ENCODE data around the gene TTC34.

The TTC34 gene

GRCh38 chr1:2833454-2834145 lies 32.1 kb upstream of the TTC34 start:
- H3K4me3 Mint-ChIP-seq: no peak overlapping the region
- peaks cover 27% of the 10 kb centered on the region for H3K27me3 Mint-ChIP-seq
- no peak for ATAC-seq
- no peaks in the 10 kb centered on the region for H3K4me1 Mint-ChIP-seq
- H3K27ac Mint-ChIP-seq: no peak overlapping the region
- H3K36me3 Mint-ChIP-seq: no peaks in the 10 kb centered on the region
- peaks cover 5% of the 10 kb centered on the region for H3K9me3 Mint-ChIP-seq

DNA sequence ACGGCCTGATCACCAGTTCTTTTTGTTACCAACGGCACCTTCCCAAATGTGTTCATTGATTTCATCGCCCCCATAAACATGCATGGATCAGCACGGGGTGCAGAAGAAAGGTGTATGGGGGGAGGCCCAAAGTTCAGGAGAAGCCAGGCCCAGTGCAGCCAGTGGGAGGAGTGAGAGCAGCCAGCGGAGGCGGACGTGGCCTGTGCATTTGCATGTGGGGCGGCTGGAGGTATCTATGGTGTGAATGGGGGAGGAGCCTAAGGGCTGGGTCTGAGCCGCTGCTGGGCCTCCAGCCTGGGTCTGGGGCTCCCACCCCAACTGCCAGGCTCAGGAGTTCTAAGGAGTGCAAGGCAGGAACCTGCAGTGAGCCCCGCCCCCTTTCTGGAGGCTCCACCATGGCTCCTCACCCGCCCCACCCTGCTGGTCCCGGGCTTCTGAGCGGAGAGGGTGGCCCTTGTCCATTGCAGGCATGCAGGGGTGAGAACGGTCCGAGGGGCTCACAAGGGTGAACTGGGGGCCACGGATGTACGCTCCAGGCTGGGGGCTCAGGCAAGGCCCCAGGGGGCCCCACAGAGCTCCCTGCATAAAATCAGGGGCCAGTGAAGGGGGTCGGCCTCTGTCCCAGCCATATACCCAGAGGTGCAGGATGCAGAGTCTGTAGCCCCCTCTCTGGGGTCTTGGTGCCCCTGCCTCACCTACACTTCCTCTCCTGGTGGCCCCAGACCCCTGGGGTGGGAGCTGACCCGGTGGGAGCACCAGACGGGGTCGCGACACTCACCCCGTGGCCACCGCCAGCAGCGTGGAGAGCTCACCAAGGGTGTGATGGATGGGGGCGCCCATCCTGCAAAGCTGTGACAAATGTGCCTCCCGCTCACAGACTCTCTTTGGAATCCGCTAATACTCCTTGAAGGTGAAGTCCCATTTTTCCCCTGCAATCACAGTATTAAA lies 31.3 kb upstream of the TTC34 start:
- Mint-ChIP-seq H3K27ac (no peak overlapping the region), H3K27me3 (peaks cover 27% of the 10 kb centered on the region), H3K4me3 (no peak overlapping the region), H3K36me3 (no peaks in the 10 kb centered on the region), H3K9me3 (peaks cover 2% of the 10 kb centered on the region), H3K4me1 (no peaks in the 10 kb centered on the region)
- no peak for ATAC-seq

DNA sequence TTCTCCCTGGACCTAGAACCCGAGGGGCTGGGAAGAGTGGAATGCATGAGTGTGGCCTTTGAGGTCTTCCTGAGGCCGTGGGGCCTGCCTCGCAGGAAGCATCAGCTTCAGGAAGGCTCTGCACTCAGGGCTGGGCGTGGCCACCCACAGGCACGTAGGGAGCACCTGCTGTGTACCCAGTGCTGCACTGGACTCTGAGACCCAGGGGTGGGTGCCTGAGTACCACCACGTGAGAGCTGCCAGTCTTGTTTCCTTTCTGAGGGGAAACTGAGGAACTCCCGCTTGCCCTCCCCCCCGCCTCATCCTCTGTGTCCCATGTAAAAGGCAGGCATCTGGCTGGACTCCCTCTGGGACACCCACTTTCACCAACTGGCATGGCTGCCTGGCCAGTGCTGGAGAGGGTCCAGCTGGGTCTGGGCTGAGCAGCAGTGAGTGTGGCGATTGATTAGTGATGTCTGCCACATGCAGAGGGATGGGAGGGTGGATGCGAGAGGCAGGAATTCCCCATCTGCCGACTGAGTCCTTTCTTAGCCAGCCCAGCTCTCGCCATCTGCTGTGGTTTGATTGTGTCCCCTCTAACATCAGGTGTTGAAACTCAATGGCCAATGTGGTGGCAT lies 30.2 kb upstream of the TTC34 start:
- no peaks in the 10 kb centered on the region for H3K36me3 Mint-ChIP-seq

DNA sequence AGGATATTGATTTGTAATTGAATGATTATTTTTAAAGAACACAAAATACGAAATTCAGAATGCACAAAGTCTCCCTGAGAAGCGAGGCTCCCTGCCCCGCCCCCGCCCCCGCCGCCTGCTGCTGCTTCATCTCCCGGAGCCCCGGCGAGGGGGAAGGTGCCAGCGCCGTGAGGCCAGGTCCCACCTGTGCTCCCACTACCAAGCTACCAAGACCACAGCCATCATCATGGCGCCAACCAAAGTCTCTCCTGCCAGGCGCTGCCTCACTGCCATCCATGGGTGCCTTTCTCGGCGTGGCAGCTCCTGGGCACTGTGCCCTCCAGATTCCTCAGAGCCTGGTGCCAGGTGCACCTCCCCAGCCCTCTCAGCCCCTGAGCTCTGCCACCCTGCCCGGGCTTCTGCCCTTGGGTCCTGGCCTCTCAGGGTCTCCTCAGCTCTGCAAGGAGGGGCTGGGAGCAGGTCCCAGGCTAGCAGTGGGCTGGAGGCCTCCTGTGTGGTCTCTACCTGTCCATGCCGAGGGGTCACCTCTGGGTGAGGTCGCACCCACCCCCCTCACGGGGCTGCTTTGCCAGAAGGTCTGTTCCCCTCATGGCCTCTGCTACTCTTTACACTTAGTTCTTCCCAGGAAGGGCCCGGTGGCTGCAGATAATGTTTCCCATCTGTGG lies 29.4 kb upstream of the TTC34 start:
- H3K4me3 Mint-ChIP-seq: no peak overlapping the region
- no peak for ATAC-seq
- H3K36me3 Mint-ChIP-seq: no peaks in the 10 kb centered on the region
- no peak overlapping the region for H3K27ac Mint-ChIP-seq
- peaks cover 30% of the 10 kb centered on the region for H3K27me3 Mint-ChIP-seq
- no peaks in the 10 kb centered on the region for H3K4me1 Mint-ChIP-seq
- peaks cover 4% of the 10 kb centered on the region for H3K9me3 Mint-ChIP-seq

More for the DNA sequence above, 30.2 kb upstream of the TTC34 start:
- peaks cover 27% of the 10 kb centered on the region for H3K27me3 Mint-ChIP-seq
- peaks cover 4% of the 10 kb centered on the region for H3K9me3 Mint-ChIP-seq
- H3K4me3 Mint-ChIP-seq: no peak overlapping the region
- H3K27ac Mint-ChIP-seq: no peak overlapping the region
- ATAC-seq: no peak
- H3K4me1 Mint-ChIP-seq: no peaks in the 10 kb centered on the region

DNA sequence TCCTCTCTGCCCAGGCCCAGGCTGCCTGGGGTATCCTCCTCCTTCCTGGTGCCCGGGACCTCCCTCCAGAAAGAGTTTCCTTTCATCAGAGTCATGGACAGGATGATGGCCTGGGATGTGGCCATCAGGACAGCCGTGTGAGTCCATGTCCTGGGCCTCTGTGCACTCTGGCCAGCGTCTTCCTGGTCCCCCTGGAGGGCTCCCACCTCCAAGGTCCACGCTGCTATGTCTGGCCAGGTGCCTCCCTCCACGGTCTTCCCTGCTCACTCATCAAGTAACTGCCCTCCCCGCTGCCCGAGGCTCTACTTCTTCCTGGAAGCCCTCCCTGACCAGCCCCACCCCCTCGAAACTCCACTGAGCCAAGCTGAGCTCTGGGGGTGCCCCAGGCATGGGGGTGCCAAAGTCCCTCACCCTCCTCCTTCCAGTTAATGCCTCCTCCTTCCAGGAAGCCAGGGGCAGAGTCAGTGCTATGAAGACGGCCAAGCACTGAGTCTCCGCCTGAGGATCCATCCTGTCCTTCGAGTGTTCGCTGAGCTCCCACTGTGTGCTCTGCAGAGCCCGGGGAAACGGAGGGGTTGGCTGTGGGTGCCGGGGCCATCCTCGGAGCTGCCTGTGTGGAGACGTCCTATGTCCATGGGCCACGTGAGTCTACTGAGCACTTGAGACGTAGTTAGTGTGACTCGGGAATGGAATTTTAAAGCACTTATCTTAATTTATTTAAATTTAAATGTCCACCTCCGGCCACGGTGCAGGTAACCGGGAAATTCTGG lies 28.5 kb upstream of the TTC34 start:
- Mint-ChIP-seq H3K27me3 (peaks cover 38% of the 10 kb centered on the region), H3K4me3 (no peak overlapping the region), H3K36me3 (no peaks in the 10 kb centered on the region), H3K9me3 (peaks cover 4% of the 10 kb centered on the region), H3K4me1 (no peaks in the 10 kb centered on the region), H3K27ac (no peak overlapping the region)
- ATAC-seq: no peak

- Mint-ChIP-seq H3K27me3 (peaks cover 41% of the 10 kb centered on the region), H3K27ac (no peak overlapping the region), H3K36me3 (no peaks in the 10 kb centered on the region), H3K4me1 (no peaks in the 10 kb centered on the region), H3K4me3 (no peak overlapping the region), H3K9me3 (peaks cover 4% of the 10 kb centered on the region)
- ATAC-seq: no peak
These were observed 27.2 kb upstream of the TTC34 start for GRCh38 chr1:2828586-2829250.

GRCh38 chr1:2826736-2827292 lies 25.3 kb upstream of the TTC34 start:
- Mint-ChIP-seq H3K27me3 (peaks cover 41% of the 10 kb centered on the region), H3K4me1 (no peaks in the 10 kb centered on the region), H3K4me3 (no peak overlapping the region), H3K36me3 (no peaks in the 10 kb centered on the region), H3K27ac (no peak overlapping the region), H3K9me3 (peaks cover 4% of the 10 kb centered on the region)
- no peak for ATAC-seq

DNA sequence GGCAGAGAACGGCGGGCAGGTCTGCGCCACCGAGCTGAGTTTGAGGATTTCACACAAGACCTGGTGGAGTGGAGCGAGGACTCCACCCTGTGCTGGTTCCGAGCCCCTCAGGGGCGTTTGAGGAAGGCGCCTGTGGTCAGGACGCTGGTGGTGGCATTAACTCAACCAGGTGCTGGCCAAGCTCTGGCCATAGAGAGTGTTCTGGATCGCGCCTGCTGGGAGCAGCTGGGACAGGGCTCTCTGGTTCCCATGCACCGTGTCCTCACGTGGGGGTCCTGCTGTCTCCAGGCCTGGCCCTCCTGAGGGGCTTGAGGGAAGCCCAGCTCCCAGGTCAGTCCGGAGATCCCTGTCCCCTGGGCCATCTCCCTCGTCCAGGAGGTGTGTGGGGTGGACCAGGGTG lies 24.8 kb upstream of the TTC34 start:
- peaks cover 4% of the 10 kb centered on the region for H3K9me3 Mint-ChIP-seq
- ATAC-seq: no peak
- no peaks in the 10 kb centered on the region for H3K4me1 Mint-ChIP-seq
- peaks cover 44% of the 10 kb centered on the region for H3K27me3 Mint-ChIP-seq
- H3K4me3 Mint-ChIP-seq: no peak overlapping the region
- H3K36me3 Mint-ChIP-seq: no peaks in the 10 kb centered on the region
- no peak overlapping the region for H3K27ac Mint-ChIP-seq

DNA sequence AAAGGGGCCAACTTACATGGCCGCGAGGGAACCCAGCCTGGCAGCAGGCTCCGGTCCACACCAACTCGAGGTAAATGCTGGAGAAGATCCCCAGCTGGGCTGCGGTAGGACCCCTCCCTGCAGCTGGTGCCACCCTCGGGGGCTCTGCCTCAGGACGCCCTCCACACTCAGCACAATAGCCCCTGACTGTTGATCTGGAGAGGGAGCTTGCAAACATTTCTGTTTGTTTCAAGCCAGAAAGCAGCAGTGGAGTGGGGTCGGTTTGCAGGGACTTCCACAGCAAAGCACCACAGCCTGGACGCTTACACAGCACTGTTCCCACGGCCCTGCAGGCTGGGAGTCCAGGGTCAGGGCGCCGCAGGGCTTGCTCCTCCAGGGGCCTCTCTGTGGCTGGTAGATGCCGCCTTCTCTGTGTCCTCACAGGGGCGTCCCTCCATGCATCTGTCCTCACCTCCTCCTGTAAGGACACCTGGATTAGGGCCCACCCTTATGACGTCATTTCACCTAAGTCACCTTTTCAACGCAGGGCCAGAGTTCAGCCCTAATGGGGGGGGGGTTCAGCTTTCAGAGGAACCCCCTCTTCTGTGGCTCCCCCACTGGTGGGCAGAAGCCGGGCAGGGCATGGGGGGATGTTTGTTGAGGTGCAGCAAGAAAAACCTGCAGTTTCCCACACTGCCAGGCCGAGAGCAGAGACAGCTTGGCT lies 24.1 kb upstream of the TTC34 start:
- H3K9me3 Mint-ChIP-seq: peaks cover 4% of the 10 kb centered on the region
- H3K27me3 Mint-ChIP-seq: peaks cover 44% of the 10 kb centered on the region
- no peaks in the 10 kb centered on the region for H3K36me3 Mint-ChIP-seq
- H3K4me1 Mint-ChIP-seq: no peaks in the 10 kb centered on the region
- no peak overlapping the region for H3K27ac Mint-ChIP-seq
- no peak for ATAC-seq
- H3K4me3 Mint-ChIP-seq: no peak overlapping the region

- H3K4me3 Mint-ChIP-seq: no peak overlapping the region
- H3K27me3 Mint-ChIP-seq: peaks cover 44% of the 10 kb centered on the region
- H3K9me3 Mint-ChIP-seq: peaks cover 4% of the 10 kb centered on the region
- no peak for ATAC-seq
- H3K36me3 Mint-ChIP-seq: no peaks in the 10 kb centered on the region
- no peaks in the 10 kb centered on the region for H3K4me1 Mint-ChIP-seq
- no peak overlapping the region for H3K27ac Mint-ChIP-seq
These were observed 23.5 kb upstream of the TTC34 start for GRCh38 chr1:2824999-2825398.

DNA sequence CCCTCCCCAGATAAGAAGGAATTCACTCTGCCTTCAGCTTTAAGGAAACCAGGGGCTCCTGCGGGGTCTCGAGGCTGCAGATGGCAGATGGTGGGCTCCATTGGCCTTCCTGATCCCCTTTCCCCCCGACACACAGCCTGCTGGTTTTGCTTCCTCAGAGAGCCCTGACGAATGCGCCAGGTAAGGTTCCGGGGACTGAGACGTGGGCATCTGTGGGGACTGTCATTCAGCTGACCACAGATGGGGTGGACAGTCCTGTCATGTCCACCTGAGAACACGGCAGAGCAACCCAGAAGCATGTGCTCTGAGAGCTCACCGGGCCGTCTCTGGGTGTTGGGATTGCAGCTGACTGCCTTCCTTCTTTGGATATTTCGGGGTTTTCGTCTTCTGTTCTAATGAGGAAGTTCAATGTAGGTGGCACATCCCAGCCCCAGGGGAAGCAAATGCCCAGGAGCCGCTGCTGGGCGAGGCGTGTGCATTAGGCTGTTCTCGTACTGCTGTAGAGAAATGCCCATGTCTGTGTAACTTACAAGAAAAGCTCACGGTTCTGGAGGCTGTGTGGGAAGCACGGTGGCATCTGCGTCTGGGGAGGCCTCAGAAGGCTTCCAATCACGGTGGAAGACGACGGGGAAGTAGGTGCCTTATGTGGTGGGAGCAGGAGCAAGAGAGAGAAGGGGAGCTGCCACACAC lies 22.6 kb upstream of the TTC34 start:
- Mint-ChIP-seq H3K27ac (no peak overlapping the region), H3K27me3 (peaks cover 44% of the 10 kb centered on the region), H3K36me3 (no peaks in the 10 kb centered on the region), H3K9me3 (peaks cover 4% of the 10 kb centered on the region), H3K4me3 (no peak overlapping the region), H3K4me1 (no peaks in the 10 kb centered on the region)
- ATAC-seq: no peak

DNA sequence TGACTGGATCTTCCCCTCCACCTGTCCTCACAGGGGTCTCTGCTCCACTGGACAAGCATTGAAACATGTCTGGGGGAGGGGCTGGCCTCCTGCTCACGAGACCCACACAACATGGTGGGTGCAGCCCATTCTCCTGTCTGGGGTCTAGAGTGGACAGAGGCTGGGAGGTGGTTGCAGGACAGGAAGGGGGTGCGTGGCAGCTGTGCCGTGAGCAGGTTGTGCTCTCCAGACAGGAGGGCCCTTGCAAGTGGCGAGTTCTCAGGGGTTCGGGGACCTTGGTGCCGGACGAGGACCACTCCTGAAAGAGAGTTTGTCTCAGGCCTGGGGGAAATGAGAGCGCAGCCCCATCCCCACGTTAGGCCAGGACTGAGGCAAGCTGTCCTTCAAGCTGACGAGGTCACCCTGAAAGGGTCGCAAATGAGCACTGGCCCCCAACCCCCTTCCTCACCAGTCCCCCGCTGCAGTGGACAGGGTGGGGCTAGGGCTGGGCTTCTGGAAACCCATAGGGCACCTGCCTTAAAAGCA lies 21.2 kb upstream of the TTC34 start:
- Mint-ChIP-seq H3K36me3 (no peaks in the 10 kb centered on the region), H3K4me1 (no peaks in the 10 kb centered on the region), H3K9me3 (peaks cover 3% of the 10 kb centered on the region), H3K27me3 (peaks cover 44% of the 10 kb centered on the region), H3K27ac (no peak overlapping the region), H3K4me3 (no peak overlapping the region)
- no peak for ATAC-seq

All from stimulated activated memory B cell treated with anti-CD40 and anti-IgM and Interleukin-4, amounts not matched to agents 10 μg/mL and 1 μg/mL and 100 μg/mL, for 72 hours (primary cell).